Activated naive CD8-positive, alpha-beta T cell treated with anti-CD3 and anti-CD28 coated beads, Interleukin-2, amount 10 ng/mL, durations not matched to agents 7 days and 5 days (primary cell): Measurements from ENCODE around the gene GSTM2. TPM values are rescaled to one million over a fixed set of nuclear protein-coding genes. Genes with fewer than 3 reads are reported as not detected.

Experiments used
- ATAC-seq: fragments of 150-1000 bp; cut with Tn5 transposase; one replicate; pipeline ENCODE4 v1.10.0; 2021; ENCODE audit warnings: low read depth, moderate library complexity
- POLR2A ChIA-PET: fragments of 350-600 bp; sonication (Branson Sonifier 250); formaldehyde crosslinking; loops from one replicate; lab custom pipeline; 2021; ENCODE audit warnings: antibody characterized with exemption; lab: Charles Lee
- DNase-seq: peaks from one replicate; pipeline ENCODE4 v3.0.0; 2021
- H3K27ac Mint-ChIP-seq: one replicate; pipeline ENCODE4 v1.8.0; 2022; ENCODE audit warnings: mild to moderate bottlenecking, mixed read lengths
- H3K27me3 Mint-ChIP-seq: one replicate; pipeline ENCODE4 v1.8.0; 2022; ENCODE audit warnings: mild to moderate bottlenecking, moderate library complexity, mixed read lengths
- H3K36me3 Mint-ChIP-seq: one replicate; pipeline ENCODE4 v1.8.0; 2021; ENCODE audit warnings: mild to moderate bottlenecking, mixed read lengths
- H3K4me1 Mint-ChIP-seq: one replicate; pipeline ENCODE4 v1.8.0; 2021; ENCODE audit warnings: mixed read lengths
- H3K4me3 Mint-ChIP-seq: one replicate; pipeline ENCODE4 v1.8.0; 2022; ENCODE audit warnings: mild to moderate bottlenecking, moderate library complexity, mixed read lengths
- H3K9me3 Mint-ChIP-seq: one replicate; pipeline ENCODE4 v1.8.0; 2021; ENCODE audit warnings: mixed read lengths
- total RNA-seq, 2 experiments: library from RNA; stranded (reverse); gene quantifications; one replicate each; pipeline ENCODE4 v1.2.3, GENCODE V29; 2021

Gene GSTM2
- total RNA-seq, 2 experiments from 2014 or later = 16.8 to 17.3 TPM

GRCh38 chr1:109632671-109633346 lies 35.0 kb upstream of the GSTM2 start:
- ATAC-seq (no peak), DNase-seq (no peak)
- Mint-ChIP-seq H3K9me3 (no peaks in the 10 kb centered on the region), H3K4me1 (peaks cover 11% of the 10 kb centered on the region), H3K27me3 (no peaks in the 10 kb centered on the region), H3K27ac (peak overlapping the region; percentile 33), H3K4me3 (no peak overlapping the region), H3K36me3 (peaks cover 12% of the 10 kb centered on the region)
- POLR2A ChIA-PET = interaction anchor here (1.0 to 2.2 kb wide), 3 partner anchors 12 to 84 kb away, joined by 3 to 9 read pairs (median 3); partner anchors contain the start of gene GNAI3

- H3K4me3 Mint-ChIP-seq = no peak overlapping the region
- H3K27ac Mint-ChIP-seq = no peak overlapping the region
- DNase-seq = no peak
- H3K27me3 Mint-ChIP-seq = no peaks in the 10 kb centered on the region
- peaks cover 10% of the 10 kb centered on the region for H3K36me3 Mint-ChIP-seq
- ATAC-seq = no peak
- H3K9me3 Mint-ChIP-seq = no peaks in the 10 kb centered on the region
- peaks cover 11% of the 10 kb centered on the region for H3K4me1 Mint-ChIP-seq
- POLR2A ChIA-PET = interaction anchor here (1.1 kb wide), 1 partner anchor 86 kb away, joined by 4 read pairs; the partner anchor contains the start of gene GNAI3
Observed at GRCh38 chr1:109634292-109634691, 33.6 kb upstream of the GSTM2 start.

- DNase-seq (peak; percentile 27), ATAC-seq (peak; percentile 53)
- H3K4me1 Mint-ChIP-seq = peaks cover 13% of the 10 kb centered on the region
- peaks cover 2% of the 10 kb centered on the region for H3K27me3 Mint-ChIP-seq
- H3K27ac Mint-ChIP-seq = peak overlapping the region; percentile 15
- POLR2A ChIA-PET = interaction anchor here (1.0 to 1.1 kb wide), 2 partner anchors 87 kb away, joined by 3 to 4 read pairs; partner anchors contain the start of gene GNAI3
- peaks cover 6% of the 10 kb centered on the region for H3K36me3 Mint-ChIP-seq
- H3K4me3 Mint-ChIP-seq = no peak overlapping the region
- H3K9me3 Mint-ChIP-seq = no peaks in the 10 kb centered on the region
Observed at GRCh38 chr1:109634771-109635750, 32.8 kb upstream of the GSTM2 start.

GRCh38 chr1:109635862-109636200 lies 32.0 kb upstream of the GSTM2 start:
- Mint-ChIP-seq H3K36me3 (peaks cover 5% of the 10 kb centered on the region), H3K4me1 (peaks cover 14% of the 10 kb centered on the region), H3K9me3 (no peaks in the 10 kb centered on the region), H3K27me3 (peaks cover 3% of the 10 kb centered on the region), H3K27ac (no peak overlapping the region), H3K4me3 (no peak overlapping the region)
- DNase-seq (no peak), ATAC-seq (no peak)
- POLR2A ChIA-PET = interaction anchor here (1.0 kb wide), 1 partner anchor 87 kb away, joined by 3 read pairs; the partner anchor contains the start of gene GNAI3

GRCh38 chr1:109636201-109636952 lies 31.5 kb upstream of the GSTM2 start:
- Mint-ChIP-seq H3K4me1 (peaks cover 14% of the 10 kb centered on the region), H3K4me3 (no peak overlapping the region), H3K36me3 (peaks cover 3% of the 10 kb centered on the region), H3K27ac (no peak overlapping the region), H3K27me3 (peaks cover 3% of the 10 kb centered on the region), H3K9me3 (no peaks in the 10 kb centered on the region)
- POLR2A ChIA-PET = interaction anchor here (1.0 to 1.7 kb wide), 2 partner anchors 87 to 88 kb away, joined by 3 to 5 read pairs; partner anchors contain the start of gene GNAI3
- ATAC-seq (no peak), DNase-seq (peak; percentile 24)

GRCh38 chr1:109637446-109637845 lies 30.4 kb upstream of the GSTM2 start:
- Mint-ChIP-seq H3K4me3 (no peak overlapping the region), H3K4me1 (peaks cover 13% of the 10 kb centered on the region), H3K27ac (no peak overlapping the region), H3K27me3 (peaks cover 3% of the 10 kb centered on the region), H3K9me3 (no peaks in the 10 kb centered on the region), H3K36me3 (no peaks in the 10 kb centered on the region)
- POLR2A ChIA-PET = interaction anchor here (1.1 to 1.7 kb wide), 2 partner anchors 88 to 294 kb away, joined by 3 to 5 read pairs; partner anchors contain the start of gene GNAI3
- no peak for DNase-seq
- ATAC-seq = no peak

GRCh38 chr1:109639063-109639840 lies 28.6 kb upstream of the GSTM2 start:
- Mint-ChIP-seq H3K27me3 (peaks cover 3% of the 10 kb centered on the region), H3K4me1 (peaks cover 17% of the 10 kb centered on the region), H3K9me3 (no peaks in the 10 kb centered on the region), H3K27ac (no peak overlapping the region), H3K36me3 (no peaks in the 10 kb centered on the region), H3K4me3 (no peak overlapping the region)
- no peak for DNase-seq
- POLR2A ChIA-PET = interaction anchor here (1.0 to 2.8 kb wide), 3 partner anchors 10 to 93 kb away, joined by 4 to 18 read pairs (median 13); partner anchors contain the start of gene GNAI3
- ATAC-seq = no peak

GRCh38 chr1:109639841-109640184 lies 28.0 kb upstream of the GSTM2 start:
- Mint-ChIP-seq H3K4me1 (peaks cover 11% of the 10 kb centered on the region), H3K27ac (no peak overlapping the region), H3K36me3 (no peaks in the 10 kb centered on the region), H3K4me3 (no peak overlapping the region), H3K9me3 (no peaks in the 10 kb centered on the region), H3K27me3 (peaks cover 3% of the 10 kb centered on the region)
- POLR2A ChIA-PET = interaction anchor here (1.0 to 2.8 kb wide), 4 partner anchors 9 to 345 kb away, joined by 4 to 18 read pairs (median 12); partner anchors contain the start of genes AHCYL1 and GNAI3
- ATAC-seq = no peak
- no peak for DNase-seq

GRCh38 chr1:109640285-109640865 lies 27.5 kb upstream of the GSTM2 start:
- peak; percentile 93 for DNase-seq
- ATAC-seq = peak; percentile 71
- no peaks in the 10 kb centered on the region for H3K36me3 Mint-ChIP-seq
- no peak overlapping the region for H3K27ac Mint-ChIP-seq
- H3K27me3 Mint-ChIP-seq = peaks cover 3% of the 10 kb centered on the region
- POLR2A ChIA-PET = interaction anchor here (1.0 to 2.8 kb wide), 4 partner anchors 9 to 344 kb away, joined by 4 to 18 read pairs (median 12); partner anchors contain the start of genes AHCYL1 and GNAI3
- H3K4me3 Mint-ChIP-seq = no peak overlapping the region
- H3K9me3 Mint-ChIP-seq = no peaks in the 10 kb centered on the region
- peaks cover 8% of the 10 kb centered on the region for H3K4me1 Mint-ChIP-seq

GRCh38 chr1:109641078-109641740 lies 26.6 kb upstream of the GSTM2 start:
- POLR2A ChIA-PET = interaction anchor here (1.3 to 2.8 kb wide), 2 partner anchors 95 to 344 kb away, joined by 11 to 13 read pairs; partner anchors contain the start of gene AHCYL1
- Mint-ChIP-seq H3K36me3 (no peaks in the 10 kb centered on the region), H3K27ac (no peak overlapping the region), H3K9me3 (no peaks in the 10 kb centered on the region), H3K4me3 (no peak overlapping the region), H3K27me3 (peaks cover 3% of the 10 kb centered on the region), H3K4me1 (peaks cover 8% of the 10 kb centered on the region)
- ATAC-seq (no peak), DNase-seq (no peak)

- H3K4me3 Mint-ChIP-seq = no peak overlapping the region
- no peak overlapping the region for H3K27ac Mint-ChIP-seq
- no peaks in the 10 kb centered on the region for H3K36me3 Mint-ChIP-seq
- H3K4me1 Mint-ChIP-seq = peaks cover 8% of the 10 kb centered on the region
- H3K9me3 Mint-ChIP-seq = no peaks in the 10 kb centered on the region
- no peak for DNase-seq
- peaks cover 3% of the 10 kb centered on the region for H3K27me3 Mint-ChIP-seq
- no peak for ATAC-seq
- POLR2A ChIA-PET = no interaction called here
Observed at GRCh38 chr1:109641861-109642260, 26.0 kb upstream of the GSTM2 start.
